Left ventricle myocardium inferior (tissue), 1 donor: ENCODE data around the gene STK38. TPM values are rescaled to one million over a fixed set of nuclear protein-coding genes. Genes with fewer than 3 reads are reported as not detected.

ENCODE experiments used
- DNase-seq: peaks from one replicate; pipeline ENCODE4 v3.0.0-alpha.2; 2020
- H3K27ac ChIP-seq: fragments of 200-600 bp; replicated peaks from 2 replicates; pipeline ENCODE4 v1.8.0; 2021
- H3K27me3 ChIP-seq: fragments of 200-600 bp; 2 replicates; pipeline ENCODE4 v1.8.0; 2021; ENCODE audit warnings: low read depth
- H3K36me3 ChIP-seq: fragments of 200-600 bp; 2 replicates; pipeline ENCODE4 v1.8.0; 2021
- H3K4me1 ChIP-seq: fragments of 200-600 bp; 2 replicates; pipeline ENCODE4 v1.8.0; 2021
- H3K4me3 ChIP-seq: fragments of 200-600 bp; 2 replicates; pipeline ENCODE4 v1.8.0; 2021; ENCODE audit warnings: mild to moderate bottlenecking, moderate library complexity
- H3K9me3 ChIP-seq: fragments of 200-600 bp; replicated peaks from 2 replicates; pipeline ENCODE4 v1.8.0; 2021
- CTCF ChIP-seq: fragments of 200-600 bp; IDR thresholded peaks from 2 replicates; pipeline ENCODE4 v1.8.0; 2021; ENCODE audit warnings: antibody characterized with exemption, mild to moderate bottlenecking, borderline replicate concordance
- intact Hi-C: fragments of 100-400 bp; cut with micrococcal nuclease; formaldehyde crosslinking; loops from one replicate; pipeline ENCODE4 v1.11.0; 2022
- total RNA-seq: library from RNA; stranded (reverse); fragmentation: NEBNext Ultra II Directional; extraction: Animal tissue kit (Norgen Biotek cat#: 25700); gene quantifications from one replicate; pipeline ENCODE4 v1.2.1, GENCODE V29; 2021
- donor health status: DM: no; HTN: yes; CAD: no; lungs with severe emphysema.

STK38 gene
- total RNA-seq, 1 donor from 2014 or later = 25.5 TPM

DNA sequence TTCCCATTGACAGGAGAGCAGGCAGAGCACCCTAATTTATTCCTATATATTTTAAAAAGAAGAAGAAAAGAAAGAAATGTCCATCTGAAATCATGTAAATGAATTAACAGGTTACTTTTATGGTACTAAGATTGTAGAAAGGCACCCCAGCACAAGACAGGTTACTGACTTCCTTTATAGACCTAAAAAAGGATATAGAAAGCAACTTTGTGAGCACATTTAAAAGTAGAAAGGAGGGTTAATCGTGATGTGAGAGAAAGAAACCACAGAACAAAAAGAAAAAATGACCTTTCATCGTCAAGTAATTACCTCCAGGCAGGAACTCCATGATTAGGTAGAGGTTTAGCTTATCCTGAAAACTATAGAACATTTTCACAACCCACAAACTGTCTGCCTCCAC, 29.9 kb downstream of the STK38 start:
- no peak for TF ChIP-seq CTCF
- peaks cover 22% of the 10 kb centered on the region for H3K4me1 ChIP-seq
- peaks cover 79% of the 10 kb centered on the region for H3K36me3 ChIP-seq
- H3K27me3 ChIP-seq = no peaks in the 10 kb centered on the region
- no peak overlapping the region for H3K4me3 ChIP-seq
- no peak overlapping the region for H3K27ac ChIP-seq
- no peaks in the 10 kb centered on the region for H3K9me3 ChIP-seq
- intact Hi-C loops = no loop called here
- DNase-seq = no peak

- H3K27ac ChIP-seq = no peak overlapping the region
- peaks cover 79% of the 10 kb centered on the region for H3K36me3 ChIP-seq
- peaks cover 22% of the 10 kb centered on the region for H3K4me1 ChIP-seq
- no peak for TF ChIP-seq CTCF
- DNase-seq = no peak
- H3K9me3 ChIP-seq = no peaks in the 10 kb centered on the region
- H3K4me3 ChIP-seq = no peak overlapping the region
- intact Hi-C loops = no loop called here
- H3K27me3 ChIP-seq = no peaks in the 10 kb centered on the region
These were observed 30.3 kb downstream of the STK38 start for GRCh38 chr6:36516988-36517387.

DNA sequence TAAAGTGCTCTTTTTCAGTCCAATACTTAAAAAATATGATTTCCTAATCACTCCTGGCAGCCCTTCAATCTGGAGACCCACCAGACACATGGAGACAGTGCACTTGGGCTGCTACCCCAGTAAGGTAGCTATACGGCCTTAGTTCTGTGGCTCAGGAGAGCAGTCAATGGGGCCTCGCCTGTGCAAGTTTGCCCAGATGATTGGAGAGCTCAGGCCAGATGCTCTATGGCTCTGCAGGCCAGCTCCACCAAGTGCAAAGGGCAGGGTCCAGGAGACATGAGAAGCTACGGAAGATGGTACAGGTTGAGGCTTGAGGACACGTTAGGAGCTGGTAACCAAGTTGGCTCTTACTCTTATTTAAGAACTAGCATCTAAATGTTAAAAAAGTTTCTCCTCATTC, 30.7 kb downstream of the STK38 start:
- Histone ChIP-seq H3K4me1 (peaks cover 22% of the 10 kb centered on the region), H3K27ac (no peak overlapping the region), H3K27me3 (no peaks in the 10 kb centered on the region), H3K36me3 (peaks cover 79% of the 10 kb centered on the region), H3K9me3 (no peaks in the 10 kb centered on the region), H3K4me3 (no peak overlapping the region)
- no peak for DNase-seq
- no peak for TF ChIP-seq CTCF
- intact Hi-C loops = no loop called here

DNA sequence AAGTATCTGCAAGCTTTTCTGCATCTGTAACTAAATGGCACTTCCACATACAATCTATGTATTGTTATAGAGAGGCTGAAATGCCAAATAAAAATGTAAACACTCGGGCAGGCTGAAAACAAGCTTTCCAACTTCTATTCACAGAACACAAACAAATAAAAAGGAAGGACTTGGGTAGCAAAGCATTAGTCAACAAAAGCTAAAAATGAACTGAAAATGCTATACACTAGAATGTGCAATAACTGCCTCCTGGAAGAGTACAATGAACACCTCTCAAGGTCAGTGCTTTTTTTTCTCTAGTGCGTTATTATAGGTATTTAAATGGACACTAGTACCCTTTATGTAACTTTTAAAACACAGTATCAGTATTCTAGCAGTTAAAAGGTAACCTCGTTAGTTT, 31.4 kb downstream of the STK38 start:
- DNase-seq = no peak
- intact Hi-C loops = no loop called here
- H3K4me1 ChIP-seq = peaks cover 22% of the 10 kb centered on the region
- no peak overlapping the region for H3K4me3 ChIP-seq
- no peak overlapping the region for H3K27ac ChIP-seq
- H3K27me3 ChIP-seq = no peaks in the 10 kb centered on the region
- peaks cover 79% of the 10 kb centered on the region for H3K36me3 ChIP-seq
- TF ChIP-seq CTCF = no peak
- H3K9me3 ChIP-seq = no peaks in the 10 kb centered on the region

- TF ChIP-seq CTCF = no peak
- Histone ChIP-seq H3K4me1 (peaks cover 22% of the 10 kb centered on the region), H3K27ac (no peak overlapping the region), H3K36me3 (peaks cover 79% of the 10 kb centered on the region), H3K4me3 (no peak overlapping the region), H3K9me3 (no peaks in the 10 kb centered on the region), H3K27me3 (no peaks in the 10 kb centered on the region)
- DNase-seq = no peak
- intact Hi-C loops = no loop called here
These were observed 32.5 kb downstream of the STK38 start for GRCh38 chr6:36514554-36515456.
